Osteoblast (primary cell): ENCODE data around the gene CUX1. TPM values are rescaled to one million over a fixed set of nuclear protein-coding genes. Genes with fewer than 3 reads are reported as not detected.
"Not testable (repeated sequence)": the region's sequence is repeated elsewhere in the genome, so short reads cannot be mapped to it uniquely, and the experiment has no call there.

Experiments
- DNase-seq: peaks from one replicate; pipeline ENCODE4 v3.0.0; 2011; ENCODE audit warnings: low spot score, mixed read lengths; ENCODE audit not compliant: insufficient read length; ENCODE audit errors: missing footprints
- H2AFZ ChIP-seq: 2 replicates; pipeline ENCODE4 v1.6.0; 2011; ENCODE audit warnings: mild to moderate bottlenecking, low read length
- H3K27ac ChIP-seq: 2 replicates; pipeline ENCODE4 v1.5.1; 2011; ENCODE audit warnings: mild to moderate bottlenecking, low read depth, low read length, moderate library complexity
- H3K27me3 ChIP-seq: 2 replicates; pipeline ENCODE4 v1.6.0; 2012; ENCODE audit warnings: mild to moderate bottlenecking, control low read depth, inconsistent platforms, low read length, moderate library complexity; ENCODE audit not compliant: insufficient read depth
- H3K36me3 ChIP-seq: 2 replicates; pipeline ENCODE4 v1.5.1; 2011; ENCODE audit warnings: mild to moderate bottlenecking, low read length, control low read depth, moderate library complexity; ENCODE audit not compliant: insufficient read depth
- H3K4me1 ChIP-seq: 2 replicates; pipeline ENCODE4 v1.5.1; 2011; ENCODE audit warnings: mild to moderate bottlenecking, low read length, control low read depth, moderate library complexity; ENCODE audit not compliant: insufficient read depth
- H3K4me2 ChIP-seq: 2 replicates; pipeline ENCODE4 v1.6.0; 2011; ENCODE audit warnings: mild to moderate bottlenecking, low read length; ENCODE audit not compliant: insufficient read depth
- H3K4me3 ChIP-seq: fragments of 200-600 bp; sonication (generic); 3 replicates; pipeline ENCODE4 v1.5.1; 2012; ENCODE audit warnings: mild to moderate bottlenecking, low read length, inconsistent platforms; ENCODE audit not compliant: insufficient read depth
- H3K79me2 ChIP-seq: 2 replicates; pipeline ENCODE4 v1.6.0; 2012; ENCODE audit warnings: mild to moderate bottlenecking, low read length, control low read depth, inconsistent platforms; ENCODE audit not compliant: insufficient read depth
- H3K9me3 ChIP-seq: 2 replicates; pipeline ENCODE4 v1.5.1; 2011; ENCODE audit warnings: low read depth, low read length, control low read depth
- H4K20me1 ChIP-seq: 2 replicates; pipeline ENCODE4 v1.6.0; 2012; ENCODE audit warnings: mild to moderate bottlenecking, low read length, control low read depth; ENCODE audit not compliant: insufficient read depth
- CTCF ChIP-seq: IDR thresholded peaks from 2 replicates; pipeline ENCODE4 v1.5.1; 2011; ENCODE audit warnings: mild to moderate bottlenecking, low read depth, low read length, moderate library complexity; ENCODE audit errors: extremely low read depth
- total RNA-seq: library from RNA; depleted of rRNA; stranded (reverse); fragments of >200 nt; gene quantifications from 2 replicates; pipeline ENCODE4 v1.2.3, GENCODE V29; 2012

Gene CUX1
- total RNA-seq, 1 donor: 41.6 TPM

GRCh38 chr7:101790566-101791293 is 26.7 kb upstream of the CUX1 start:
- Histone ChIP-seq H3K27me3 (peaks cover 4% of the 10 kb centered on the region), H4K20me1 (no peaks in the 10 kb centered on the region), H3K4me1 (peaks cover 9% of the 10 kb centered on the region), H3K9me3 (peaks cover 5% of the 10 kb centered on the region), H2AFZ (no peak overlapping the region), H3K79me2 (no peaks in the 10 kb centered on the region), H3K4me3 (no peak overlapping the region), H3K4me2 (no peak overlapping the region), H3K36me3 (no peaks in the 10 kb centered on the region), H3K27ac (no peak overlapping the region)
- no peak for TF ChIP-seq CTCF
- DNase-seq: no peak

GRCh38 chr7:101792051-101792681 is 25.3 kb upstream of the CUX1 start:
- Histone ChIP-seq H3K27ac (peak overlapping the region; percentile 41), H3K4me2 (no peak overlapping the region)

DNA sequence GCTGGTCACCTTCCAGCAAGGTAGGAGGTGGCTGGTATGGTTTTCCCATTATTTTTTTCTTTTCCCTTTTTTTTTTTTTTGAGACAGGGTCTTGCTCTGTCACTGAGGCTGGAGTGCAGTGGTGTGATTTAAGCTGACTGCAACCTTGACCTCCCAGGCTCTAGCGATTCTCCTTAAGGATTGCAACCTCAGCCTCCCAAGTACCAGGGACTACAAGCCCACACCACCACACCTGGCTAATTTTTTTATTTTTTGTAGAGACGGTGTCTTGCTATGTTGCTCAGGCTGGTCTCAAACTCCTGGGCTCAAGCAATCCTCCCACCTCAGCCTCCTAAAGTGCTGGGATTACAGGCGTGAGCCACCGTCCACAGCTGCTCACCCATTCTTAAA is 24.7 kb upstream of the CUX1 start:
- not testable (repeated sequence) for H3K9me3 ChIP-seq, H4K20me1 ChIP-seq, H3K36me3 ChIP-seq, H3K79me2 ChIP-seq, H2AFZ ChIP-seq, H3K4me1 ChIP-seq, H3K4me2 ChIP-seq, DNase-seq, H3K27me3 ChIP-seq, H3K4me3 ChIP-seq
- peak overlapping the region; percentile 41 for H3K27ac ChIP-seq

More at GRCh38 chr7:101792051-101792681, 25.3 kb upstream of the CUX1 start:
- H3K27me3 ChIP-seq: no peaks in the 10 kb centered on the region
- peaks cover 5% of the 10 kb centered on the region for H3K9me3 ChIP-seq
- H4K20me1 ChIP-seq: no peaks in the 10 kb centered on the region
- H3K79me2 ChIP-seq: no peaks in the 10 kb centered on the region
- no peak overlapping the region for H3K4me3 ChIP-seq
- H3K36me3 ChIP-seq: no peaks in the 10 kb centered on the region
- peaks cover 9% of the 10 kb centered on the region for H3K4me1 ChIP-seq
- no peak for TF ChIP-seq CTCF
- DNase-seq: peak; percentile 83
- H2AFZ ChIP-seq: no peak overlapping the region

DNA sequence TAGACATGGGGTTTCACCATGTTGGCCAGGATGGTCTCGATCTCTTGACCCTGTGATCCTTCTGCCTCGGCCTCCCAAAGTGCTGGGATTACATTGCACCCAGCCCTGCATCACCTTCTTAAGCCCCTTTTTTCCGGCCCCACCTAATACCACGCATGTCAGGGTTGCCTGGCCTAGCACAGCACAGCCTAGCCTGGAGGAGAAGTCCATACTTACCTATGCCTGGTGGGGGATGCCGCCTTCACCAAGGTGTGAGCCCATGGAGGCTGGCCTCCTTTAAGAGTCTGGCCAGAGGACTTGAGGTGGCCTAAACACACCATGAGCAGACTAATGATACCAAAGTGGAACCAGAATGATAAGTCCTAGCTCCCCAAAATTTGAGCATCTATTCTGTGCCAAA is 22.0 kb upstream of the CUX1 start:
- Histone ChIP-seq H3K27ac (no peak overlapping the region), H3K4me2 (no peak overlapping the region), H4K20me1 (no peaks in the 10 kb centered on the region), H3K27me3 (peaks cover 14% of the 10 kb centered on the region), H3K4me1 (peaks cover 9% of the 10 kb centered on the region), H3K9me3 (no peaks in the 10 kb centered on the region), H3K36me3 (no peaks in the 10 kb centered on the region), H3K79me2 (no peaks in the 10 kb centered on the region), H3K4me3 (no peak overlapping the region), H2AFZ (no peak overlapping the region)
- no peak for TF ChIP-seq CTCF
- no peak for DNase-seq

GRCh38 chr7:101798173-101798572 is 19.3 kb upstream of the CUX1 start:
- H3K9me3 ChIP-seq, DNase-seq, H3K4me3 ChIP-seq, H2AFZ ChIP-seq, H3K4me1 ChIP-seq, H3K79me2 ChIP-seq, H3K27ac ChIP-seq, H4K20me1 ChIP-seq, H3K4me2 ChIP-seq, H3K36me3 ChIP-seq: not testable (repeated sequence)
- H3K27me3 ChIP-seq: peaks cover 27% of the 10 kb centered on the region
